Peyer's patch (tissue), 4 donors: Measurements from ENCODE around the gene PHLDA1.

ENCODE experiments used
- CTCF ChIP-seq, 6 experiments: fragments of 450-650 bp in 4 of 6; fragments of 200-600 bp in 2 of 6; sonication (generic) in 1 of 6; IDR thresholded peaks; one replicate each; pipeline ENCODE4 v1.5.1; 2017 to 2019; ENCODE audit warnings: antibody characterized with exemption in 6 of 6, mild to moderate bottlenecking in 3 of 6, moderate library complexity in 1 of 6
- POLR2A ChIP-seq, 2 donors: fragments of 450-650 bp; IDR thresholded peaks; one replicate each; pipeline ENCODE4 v1.5.1; 2017; ENCODE audit warnings: antibody characterized with exemption in 2 of 2, mild to moderate bottlenecking in 2 of 2, moderate library complexity in 2 of 2

GRCh38 chr12:76014007-76014406 lies 17.6 kb downstream of the PHLDA1 start:
- TF ChIP-seq POLR2A (IDR thresholded peaks at IDR 0.05), result no peak
- no peak for TF ChIP-seq CTCF (IDR thresholded peaks at IDR 0.05)
